WTC11 (cell line): ENCODE measurements around the gene CNGA1. TPM values are rescaled to one million over a fixed set of nuclear protein-coding genes. Genes with fewer than 3 reads are reported as not detected.

Source experiments
- CBFB ChIP-seq: sonication (generic); formaldehyde crosslinking; IDR thresholded peaks from 2 replicates; pipeline ENCODE4 v1.8.1; 2022; ENCODE audit warnings: mild to moderate bottlenecking, low read depth, missing genetic modification reagents
- CREB1 ChIP-seq: sonication (generic); formaldehyde crosslinking; IDR thresholded peaks from 2 replicates; pipeline ENCODE4 v1.8.0; 2023; ENCODE audit warnings: mild to moderate bottlenecking, missing genetic modification reagents
- ELF4 ChIP-seq: sonication (generic); formaldehyde crosslinking; IDR thresholded peaks from 2 replicates; pipeline ENCODE4 v1.8.1; 2022; ENCODE audit warnings: low read depth, mild to moderate bottlenecking, moderate library complexity, missing genetic modification reagents
- EMX1 ChIP-seq: fragments of 250-450 bp; sonication (Bioruptor Pico); IDR thresholded peaks from 2 replicates; pipeline ENCODE4 v1.8.0; 2021; ENCODE audit warnings: mild to moderate bottlenecking
- ESRRA ChIP-seq: sonication (generic); formaldehyde crosslinking; IDR thresholded peaks from 2 replicates; pipeline ENCODE4 v1.8.1; 2022; ENCODE audit warnings: mild to moderate bottlenecking, missing genetic modification reagents, borderline replicate concordance
- ETV6 ChIP-seq: sonication (generic); formaldehyde crosslinking; IDR thresholded peaks from 2 replicates; pipeline ENCODE4 v1.8.1; 2022; ENCODE audit warnings: mild to moderate bottlenecking, missing genetic modification reagents
- FOXJ3 ChIP-seq: sonication (generic); formaldehyde crosslinking; IDR thresholded peaks from 2 replicates; pipeline ENCODE4 v1.9.0; 2021; ENCODE audit warnings: missing genetic modification reagents, mild to moderate bottlenecking, borderline replicate concordance
- FOXK1 ChIP-seq: sonication (generic); formaldehyde crosslinking; IDR thresholded peaks from 2 replicates; pipeline ENCODE4 v1.8.0; 2022; ENCODE audit warnings: mild to moderate bottlenecking, moderate library complexity, missing genetic modification reagents
- GABPB1 ChIP-seq: sonication (generic); formaldehyde crosslinking; IDR thresholded peaks from 2 replicates; pipeline ENCODE4 v1.8.1; 2023; ENCODE audit warnings: mild to moderate bottlenecking, missing genetic modification reagents
- GTF2I ChIP-seq: fragments of 250-450 bp; sonication (Bioruptor Pico); conservative IDR thresholded peaks from 2 replicates; pipeline ENCODE4 v1.4.0; 2021; ENCODE audit warnings: mild to moderate bottlenecking
- JUN ChIP-seq: sonication (generic); formaldehyde crosslinking; IDR thresholded peaks from 2 replicates; pipeline ENCODE4 v1.8.0; 2023; ENCODE audit warnings: mild to moderate bottlenecking, missing genetic modification reagents
- KAT7 ChIP-seq: sonication (generic); formaldehyde crosslinking; IDR thresholded peaks from 2 replicates; pipeline ENCODE4 v1.8.1; 2023; ENCODE audit warnings: missing genetic modification reagents, mild to moderate bottlenecking, borderline replicate concordance
- MXD4 ChIP-seq: fragments of 250-450 bp; sonication (Bioruptor Pico); IDR thresholded peaks from 2 replicates; pipeline ENCODE4 v1.8.0; 2021; ENCODE audit warnings: mild to moderate bottlenecking, moderate library complexity, borderline replicate concordance
- NFYB ChIP-seq: sonication (generic); formaldehyde crosslinking; conservative IDR thresholded peaks from 2 replicates; pipeline ENCODE4 v1.8.0; 2022; ENCODE audit warnings: low read depth, missing genetic modification reagents
- NR3C1 ChIP-seq: sonication (generic); formaldehyde crosslinking; conservative IDR thresholded peaks from 2 replicates; pipeline ENCODE4 v1.8.1; 2023; ENCODE audit warnings: low read depth, mild to moderate bottlenecking, missing genetic modification reagents
- OVOL2 ChIP-seq: fragments of 250-450 bp; sonication (Bioruptor Pico); IDR thresholded peaks from 2 replicates; pipeline ENCODE4 v1.9.0; 2021; ENCODE audit warnings: mild to moderate bottlenecking, borderline replicate concordance
- PREB ChIP-seq: sonication (generic); formaldehyde crosslinking; IDR thresholded peaks from 2 replicates; pipeline ENCODE4 v1.8.1; 2022; ENCODE audit warnings: mild to moderate bottlenecking, missing genetic modification reagents, moderate library complexity, borderline replicate concordance
- SMAD3 ChIP-seq: sonication (generic); formaldehyde crosslinking; IDR thresholded peaks from 2 replicates; pipeline ENCODE4 v1.8.0; 2022; ENCODE audit warnings: missing genetic modification reagents, mild to moderate bottlenecking, borderline replicate concordance
- TCF7 ChIP-seq: sonication (generic); formaldehyde crosslinking; IDR thresholded peaks from 2 replicates; pipeline ENCODE4 v1.8.0; 2022; ENCODE audit warnings: mild to moderate bottlenecking, low read depth, missing genetic modification reagents, moderate library complexity
- TEAD1 ChIP-seq: sonication (generic); formaldehyde crosslinking; IDR thresholded peaks from 2 replicates; pipeline ENCODE4 v1.8.0; 2022; ENCODE audit warnings: mild to moderate bottlenecking, missing genetic modification reagents
- ZNF121 ChIP-seq: sonication (generic); formaldehyde crosslinking; IDR thresholded peaks from 2 replicates; pipeline ENCODE4 v1.8.0; 2023; ENCODE audit warnings: missing genetic modification reagents
- ZNF263 ChIP-seq: sonication (generic); formaldehyde crosslinking; IDR thresholded peaks from 2 replicates; pipeline ENCODE4 v1.8.1; 2022; ENCODE audit warnings: low read depth, mild to moderate bottlenecking, moderate library complexity, missing genetic modification reagents
- ZNF416 ChIP-seq: fragments of 250-450 bp; sonication (Bioruptor Pico); IDR thresholded peaks from 2 replicates; pipeline ENCODE4 v1.9.0; 2021; ENCODE audit warnings: mild to moderate bottlenecking, inconsistent platforms
- ZNF423 ChIP-seq: fragments of 250-450 bp; sonication (Bioruptor Pico); IDR thresholded peaks from 2 replicates; pipeline ENCODE4 v2.1.2; 2022; ENCODE audit warnings: mild to moderate bottlenecking, moderate library complexity
- ZNF512 ChIP-seq: sonication (generic); formaldehyde crosslinking; IDR thresholded peaks from 2 replicates; pipeline ENCODE4 v1.8.1; 2022; ENCODE audit warnings: missing genetic modification reagents, borderline replicate concordance
- total RNA-seq: library from RNA; stranded (reverse); gene quantifications from 3 replicates; pipeline ENCODE4 v1.2.3, GENCODE V29; 2021
- TF ChIP-seq, protein P1 (sequence below): sonication (generic); formaldehyde crosslinking; IDR thresholded peaks from 2 replicates; pipeline ENCODE4 v1.8.0; 2023; ENCODE audit warnings: missing genetic modification reagents, mild to moderate bottlenecking, borderline replicate concordance
- TF ChIP-seq, protein P2 (sequence below): fragments of 250-450 bp; sonication (Bioruptor Pico); IDR thresholded peaks from 2 replicates; pipeline ENCODE4 v1.9.0; 2021; ENCODE audit warnings: mild to moderate bottlenecking, borderline replicate concordance
- TF ChIP-seq, protein P3 (sequence below): sonication (generic); formaldehyde crosslinking; conservative IDR thresholded peaks from 2 replicates; pipeline ENCODE4 v1.8.1; 2022; ENCODE audit warnings: mild to moderate bottlenecking, missing genetic modification reagents
- TF ChIP-seq, protein P4 (sequence below): sonication (generic); formaldehyde crosslinking; IDR thresholded peaks from 2 replicates; pipeline ENCODE4 v1.8.1; 2023; ENCODE audit warnings: mild to moderate bottlenecking, missing genetic modification reagents

The CNGA1 gene
- total RNA-seq, 1 experiment from 2014 or later, result 1.1 TPM

DNA sequence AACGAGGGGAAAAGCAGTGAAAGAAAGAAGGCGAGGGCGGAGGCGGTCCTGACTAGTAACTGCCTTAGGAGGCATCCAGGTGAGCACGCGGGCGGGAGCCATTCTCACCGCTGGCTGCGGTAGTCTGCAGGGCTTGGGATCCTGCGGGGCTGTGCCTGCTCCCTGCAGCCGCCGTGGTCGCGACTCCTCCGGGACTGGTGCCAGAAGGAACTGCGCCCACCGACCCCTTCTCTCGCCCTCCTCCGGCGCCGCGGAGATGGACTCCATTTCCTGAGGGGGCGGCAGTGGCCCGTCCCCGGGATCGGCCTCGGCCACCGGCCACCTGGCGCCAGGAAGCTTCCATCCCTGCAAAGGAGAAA, 102.6 kb downstream of the CNGA1 start (continued):
- TF ChIP-seq, protein P1, sequence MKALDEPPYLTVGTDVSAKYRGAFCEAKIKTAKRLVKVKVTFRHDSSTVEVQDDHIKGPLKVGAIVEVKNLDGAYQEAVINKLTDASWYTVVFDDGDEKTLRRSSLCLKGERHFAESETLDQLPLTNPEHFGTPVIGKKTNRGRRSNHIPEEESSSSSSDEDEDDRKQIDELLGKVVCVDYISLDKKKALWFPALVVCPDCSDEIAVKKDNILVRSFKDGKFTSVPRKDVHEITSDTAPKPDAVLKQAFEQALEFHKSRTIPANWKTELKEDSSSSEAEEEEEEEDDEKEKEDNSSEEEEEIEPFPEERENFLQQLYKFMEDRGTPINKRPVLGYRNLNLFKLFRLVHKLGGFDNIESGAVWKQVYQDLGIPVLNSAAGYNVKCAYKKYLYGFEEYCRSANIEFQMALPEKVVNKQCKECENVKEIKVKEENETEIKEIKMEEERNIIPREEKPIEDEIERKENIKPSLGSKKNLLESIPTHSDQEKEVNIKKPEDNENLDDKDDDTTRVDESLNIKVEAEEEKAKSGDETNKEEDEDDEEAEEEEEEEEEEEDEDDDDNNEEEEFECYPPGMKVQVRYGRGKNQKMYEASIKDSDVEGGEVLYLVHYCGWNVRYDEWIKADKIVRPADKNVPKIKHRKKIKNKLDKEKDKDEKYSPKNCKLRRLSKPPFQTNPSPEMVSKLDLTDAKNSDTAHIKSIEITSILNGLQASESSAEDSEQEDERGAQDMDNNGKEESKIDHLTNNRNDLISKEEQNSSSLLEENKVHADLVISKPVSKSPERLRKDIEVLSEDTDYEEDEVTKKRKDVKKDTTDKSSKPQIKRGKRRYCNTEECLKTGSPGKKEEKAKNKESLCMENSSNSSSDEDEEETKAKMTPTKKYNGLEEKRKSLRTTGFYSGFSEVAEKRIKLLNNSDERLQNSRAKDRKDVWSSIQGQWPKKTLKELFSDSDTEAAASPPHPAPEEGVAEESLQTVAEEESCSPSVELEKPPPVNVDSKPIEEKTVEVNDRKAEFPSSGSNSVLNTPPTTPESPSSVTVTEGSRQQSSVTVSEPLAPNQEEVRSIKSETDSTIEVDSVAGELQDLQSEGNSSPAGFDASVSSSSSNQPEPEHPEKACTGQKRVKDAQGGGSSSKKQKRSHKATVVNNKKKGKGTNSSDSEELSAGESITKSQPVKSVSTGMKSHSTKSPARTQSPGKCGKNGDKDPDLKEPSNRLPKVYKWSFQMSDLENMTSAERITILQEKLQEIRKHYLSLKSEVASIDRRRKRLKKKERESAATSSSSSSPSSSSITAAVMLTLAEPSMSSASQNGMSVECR, result no peak
- no peak for TF ChIP-seq ETV6 (CRISPR knock-in tag)
- TF ChIP-seq ZNF263 (CRISPR knock-in tag), result no peak
- TF ChIP-seq, protein P2, sequence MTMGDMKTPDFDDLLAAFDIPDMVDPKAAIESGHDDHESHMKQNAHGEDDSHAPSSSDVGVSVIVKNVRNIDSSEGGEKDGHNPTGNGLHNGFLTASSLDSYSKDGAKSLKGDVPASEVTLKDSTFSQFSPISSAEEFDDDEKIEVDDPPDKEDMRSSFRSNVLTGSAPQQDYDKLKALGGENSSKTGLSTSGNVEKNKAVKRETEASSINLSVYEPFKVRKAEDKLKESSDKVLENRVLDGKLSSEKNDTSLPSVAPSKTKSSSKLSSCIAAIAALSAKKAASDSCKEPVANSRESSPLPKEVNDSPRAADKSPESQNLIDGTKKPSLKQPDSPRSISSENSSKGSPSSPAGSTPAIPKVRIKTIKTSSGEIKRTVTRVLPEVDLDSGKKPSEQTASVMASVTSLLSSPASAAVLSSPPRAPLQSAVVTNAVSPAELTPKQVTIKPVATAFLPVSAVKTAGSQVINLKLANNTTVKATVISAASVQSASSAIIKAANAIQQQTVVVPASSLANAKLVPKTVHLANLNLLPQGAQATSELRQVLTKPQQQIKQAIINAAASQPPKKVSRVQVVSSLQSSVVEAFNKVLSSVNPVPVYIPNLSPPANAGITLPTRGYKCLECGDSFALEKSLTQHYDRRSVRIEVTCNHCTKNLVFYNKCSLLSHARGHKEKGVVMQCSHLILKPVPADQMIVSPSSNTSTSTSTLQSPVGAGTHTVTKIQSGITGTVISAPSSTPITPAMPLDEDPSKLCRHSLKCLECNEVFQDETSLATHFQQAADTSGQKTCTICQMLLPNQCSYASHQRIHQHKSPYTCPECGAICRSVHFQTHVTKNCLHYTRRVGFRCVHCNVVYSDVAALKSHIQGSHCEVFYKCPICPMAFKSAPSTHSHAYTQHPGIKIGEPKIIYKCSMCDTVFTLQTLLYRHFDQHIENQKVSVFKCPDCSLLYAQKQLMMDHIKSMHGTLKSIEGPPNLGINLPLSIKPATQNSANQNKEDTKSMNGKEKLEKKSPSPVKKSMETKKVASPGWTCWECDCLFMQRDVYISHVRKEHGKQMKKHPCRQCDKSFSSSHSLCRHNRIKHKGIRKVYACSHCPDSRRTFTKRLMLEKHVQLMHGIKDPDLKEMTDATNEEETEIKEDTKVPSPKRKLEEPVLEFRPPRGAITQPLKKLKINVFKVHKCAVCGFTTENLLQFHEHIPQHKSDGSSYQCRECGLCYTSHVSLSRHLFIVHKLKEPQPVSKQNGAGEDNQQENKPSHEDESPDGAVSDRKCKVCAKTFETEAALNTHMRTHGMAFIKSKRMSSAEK, result no peak
- TF ChIP-seq ZNF121, result no peak
- TF ChIP-seq ESRRA (CRISPR knock-in tag), result no peak
- TF ChIP-seq ZNF512 (CRISPR knock-in tag), result no peak
- TF ChIP-seq GTF2I, result no peak
- no peak for TF ChIP-seq TCF7
- TF ChIP-seq KAT7 (CRISPR knock-in tag), result no peak
- TF ChIP-seq, protein P3, sequence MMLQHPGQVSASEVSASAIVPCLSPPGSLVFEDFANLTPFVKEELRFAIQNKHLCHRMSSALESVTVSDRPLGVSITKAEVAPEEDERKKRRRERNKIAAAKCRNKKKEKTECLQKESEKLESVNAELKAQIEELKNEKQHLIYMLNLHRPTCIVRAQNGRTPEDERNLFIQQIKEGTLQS, result no peak
- TF ChIP-seq CBFB (CRISPR knock-in tag), result no peak
- no peak for TF ChIP-seq GABPB1
- TF ChIP-seq MXD4 (CRISPR knock-in tag), result no peak
- 0 out of 2 replicates have a peak, but pooled peaks have one; percentile 64 for TF ChIP-seq JUN
- TF ChIP-seq FOXJ3 (CRISPR knock-in tag), result no peak
- no peak for TF ChIP-seq OVOL2 (CRISPR knock-in tag)
- TF ChIP-seq NFYB (CRISPR knock-in tag), result no peak
- TF ChIP-seq, protein P4, sequence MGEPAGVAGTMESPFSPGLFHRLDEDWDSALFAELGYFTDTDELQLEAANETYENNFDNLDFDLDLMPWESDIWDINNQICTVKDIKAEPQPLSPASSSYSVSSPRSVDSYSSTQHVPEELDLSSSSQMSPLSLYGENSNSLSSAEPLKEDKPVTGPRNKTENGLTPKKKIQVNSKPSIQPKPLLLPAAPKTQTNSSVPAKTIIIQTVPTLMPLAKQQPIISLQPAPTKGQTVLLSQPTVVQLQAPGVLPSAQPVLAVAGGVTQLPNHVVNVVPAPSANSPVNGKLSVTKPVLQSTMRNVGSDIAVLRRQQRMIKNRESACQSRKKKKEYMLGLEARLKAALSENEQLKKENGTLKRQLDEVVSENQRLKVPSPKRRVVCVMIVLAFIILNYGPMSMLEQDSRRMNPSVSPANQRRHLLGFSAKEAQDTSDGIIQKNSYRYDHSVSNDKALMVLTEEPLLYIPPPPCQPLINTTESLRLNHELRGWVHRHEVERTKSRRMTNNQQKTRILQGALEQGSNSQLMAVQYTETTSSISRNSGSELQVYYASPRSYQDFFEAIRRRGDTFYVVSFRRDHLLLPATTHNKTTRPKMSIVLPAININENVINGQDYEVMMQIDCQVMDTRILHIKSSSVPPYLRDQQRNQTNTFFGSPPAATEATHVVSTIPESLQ, result no peak
- no peak for TF ChIP-seq PREB (CRISPR knock-in tag)
- TF ChIP-seq ZNF423 (CRISPR knock-in tag), result no peak
- TF ChIP-seq TEAD1 (CRISPR knock-in tag), result 0 out of 2 replicates have a peak, but pooled peaks have one; percentile 10
- no peak for TF ChIP-seq EMX1
- TF ChIP-seq CREB1 (CRISPR knock-in tag), result no peak
- no peak for TF ChIP-seq NR3C1 (CRISPR knock-in tag)
- peak; percentile 51; the same call in 1 of the 2 replicates for TF ChIP-seq ELF4
- TF ChIP-seq SMAD3 (CRISPR knock-in tag), result no peak
- no peak for TF ChIP-seq FOXK1 (CRISPR knock-in tag)
- TF ChIP-seq ZNF416 (CRISPR knock-in tag), result no peak
